Heart right ventricle (tissue), 16 donors: Measurements from ENCODE around the gene HOXB2. TPM values are rescaled to one million over a fixed set of nuclear protein-coding genes. Genes with fewer than 3 reads are reported as not detected.

Experiments used
- ATAC-seq, 8 donors: fragments of 200-7000 bp; cut with Tn5 transposase; one replicate each; pipeline ENCODE4 v1.9.1; 2020; ENCODE audit warnings: mild to moderate bottlenecking in 8 of 8, moderate library complexity in 8 of 8, moderate number of reproducible peaks in 1 of 8
- DNase-seq, 2 donors: peaks; one replicate each; pipeline ENCODE4 v3.0.0-alpha.2; 2020
- H3K27ac ChIP-seq, 10 donors: fragments of 200-600 bp; sonication (generic) in 2 of 10; one replicate each; pipeline versions ENCODE4 v1.5.0 to v1.8.0; 2020 to 2022; ENCODE audit warnings: mild to moderate bottlenecking in 3 of 10
- H3K27me3 ChIP-seq, 7 donors: fragments of 200-600 bp; one replicate each; pipeline ENCODE4 v1.8.0; 2021 to 2022; ENCODE audit warnings: mild to moderate bottlenecking in 2 of 7
- H3K36me3 ChIP-seq, 9 donors: fragments of 200-600 bp; sonication (generic) in 1 of 9; one replicate each; pipeline versions ENCODE4 v1.5.0 to v1.8.0; 2020 to 2022; ENCODE audit warnings: mild to moderate bottlenecking in 2 of 9
- H3K4me1 ChIP-seq, 9 donors: fragments of 200-600 bp; sonication (generic) in 1 of 9; one replicate each; pipeline versions ENCODE4 v1.5.0 to v1.8.0; 2020 to 2022; ENCODE audit warnings: mild to moderate bottlenecking in 4 of 9
- H3K4me3 ChIP-seq, 10 donors: fragments of 200-600 bp; sonication (generic) in 2 of 10; one replicate each; pipeline versions ENCODE4 v1.5.0 to v1.8.0; 2020 to 2022; ENCODE audit warnings: mild to moderate bottlenecking in 7 of 10, moderate library complexity in 2 of 10
- H3K9me3 ChIP-seq, 11 donors: fragments of 200-600 bp in 10 of 11; sonication (generic) in 2 of 11; one replicate each; pipeline versions ENCODE4 v1.5.0 to v1.8.0; 2013 to 2022; ENCODE audit warnings: mild to moderate bottlenecking in 2 of 11, control low read depth in 1 of 11, moderate library complexity in 1 of 11
- CTCF ChIP-seq, 9 donors: fragments of 200-600 bp; sonication (generic) in 2 of 9; IDR thresholded peaks; one replicate each; pipeline versions ENCODE4 v1.5.0 to v1.8.0; 2021 to 2022; ENCODE audit warnings: antibody characterized with exemption in 9 of 9, mild to moderate bottlenecking in 5 of 9, moderate library complexity in 1 of 9
- WGBS, 2 donors: extraction: QIAGEN DNeasy Blood & Tissue Kit; methylation state at CpG; one replicate each; pipeline ENCODE4 v1.1.7; 2013; ENCODE audit warnings: inconsistent platforms in 1 of 2; 5-methylcytosine and 5-hydroxymethylcytosine counted together
- intact Hi-C, 10 donors: fragments of 100-400 bp; cut with DNase I; formaldehyde crosslinking; loops; one replicate each; pipeline versions ENCODE4 v1.11.1 to v1.14.2; 2022
- polyA plus RNA-seq, 2 donors: library from polyadenylated mRNA; stranded (reverse); fragments of 200-250 nt; gene quantifications; one replicate each; pipeline ENCODE4 v1.2.3, GENCODE V29; 2013
- total RNA-seq, 10 donors: library from RNA; stranded (reverse); fragmentation: NEBNext Ultra II Directional in 3 of 10; extraction: Animal tissue kit (Norgen Biotek cat#: 25700) in 3 of 10; gene quantifications; one replicate each; pipeline versions ENCODE4 v1.2.1 to v1.2.4, GENCODE V29; 2021 to 2023
- donor health status: Arrhythmogenic right ventricular cardiomyopathy.
- donor health status: ischemic (EF 13 %, LVEDD 7.1; RV severe dilation, severe dysfunction).
- donor health status: healthy with polysubstance abuse.
- donor health status: DM: no; HTN: yes; CAD: no.
- donor health status: DM: no; HTN: no; CAD: no.
- donor health status: ischemic (EF 25% LVEDD 6.9; RV normal size, moderate dysfunction).
- donor health status: ischemic (EF 25% LVEDD 5.7; RV mildly dilated, moderate dysfunction).
- donor health status: healthy.
- donor health status: DM: yes; HTN: yes; CAD: no.
- donor health status: Ischemic cardiomyopathy.
- donor health status: ischemic (EF 35%, LVEDD 5.7; RV mildly dilated, moderate dysfunction).
- donor health status: nonischemic (EF 11% LVEDD 7.7; RV severe dilation, severe dysfunction).
- donor health status: DM: yes; HTN: yes; CAD: no.
- donor health status: PGD.
- donor health status: ischemic (EF 29% LVEDD 5.4; RV normal size, mild dysfunction).
- donor health status: nonischemic (EF 23%, LVEDD 6.1; RV moderate dilation, normal function).

Gene HOXB2
- total and polyA plus RNA-seq, 12 donors, result 0.47 to 7.9 (median 2.2) TPM

GRCh38 chr17:48582750-48583069 is 37.8 kb upstream of the HOXB2 start:
- TF ChIP-seq CTCF (IDR thresholded peaks at IDR 0.05), result no peak
- Histone ChIP-seq H3K36me3 (no peaks in the 10 kb centered on the region), H3K27ac (peak overlapping the region in 5 of 10 donors; percentile 0 to 88 (median 72)), H3K27me3 (peaks cover 52 to 100% (median 100%) of the 10 kb centered on the region in 7 donors), H3K4me1 (peaks cover 0 to 57% (median 17%) of the 10 kb centered on the region in 9 donors), H3K9me3 (no peaks in the 10 kb centered on the region), H3K4me3 (peak overlapping the region in 4 of 10 donors; percentile 26 to 57 (median 38))
- no peak for ATAC-seq
- WGBS, 2 donors, result 29 to 30% methylated on average over 7 of the region's 7 CpGs
- intact Hi-C loops, result no loop called here
- no peak for DNase-seq

GRCh38 chr17:48579760-48580554 is 35.0 kb upstream of the HOXB2 start:
- intact Hi-C loops, result loop anchor here in 2 of 10 donors (5.0 kb wide), 1 partner anchor 38 kb away; no protein-coding TSS in a partner anchor
- DNase-seq (no peak), ATAC-seq (no peak)
- WGBS, 2 donors, result 21 to 25% methylated on average over 26 of the region's 26 CpGs
- H3K4me1 ChIP-seq, result peaks cover 0 to 54% (median 9%) of the 10 kb centered on the region in 9 donors
- no peaks in the 10 kb centered on the region for H3K9me3 ChIP-seq
- TF ChIP-seq CTCF (IDR thresholded peaks at IDR 0.05), result no peak
- H3K27ac ChIP-seq, result peak overlapping the region in 3 of 10 donors; percentile 29 to 74 (median 34)
- peaks cover 61 to 100% (median 100%) of the 10 kb centered on the region in 7 donors for H3K27me3 ChIP-seq
- no peaks in the 10 kb centered on the region for H3K36me3 ChIP-seq
- no peak overlapping the region for H3K4me3 ChIP-seq

- Histone ChIP-seq H3K4me1 (peaks cover 0 to 52% (median 7%) of the 10 kb centered on the region in 9 donors), H3K4me3 (peak overlapping the region in 2 of 10 donors; percentile 39 to 56), H3K9me3 (no peaks in the 10 kb centered on the region), H3K27ac (peak overlapping the region in 3 of 10 donors; percentile 29 to 74 (median 34)), H3K36me3 (no peaks in the 10 kb centered on the region), H3K27me3 (peaks cover 61 to 100% (median 100%) of the 10 kb centered on the region in 7 donors)
- intact Hi-C loops, result loop anchor here in 2 of 10 donors (5.0 kb wide), 1 partner anchor 37 kb away; no protein-coding TSS in a partner anchor
- ATAC-seq (no peak), DNase-seq (no peak)
- WGBS, 2 donors, result 15 to 20% methylated on average over 7 of the region's 7 CpGs
- no peak for TF ChIP-seq CTCF (IDR thresholded peaks at IDR 0.05)
Measured at GRCh38 chr17:48579471-48579759, 34.5 kb upstream of the HOXB2 start.

- 7 to 9% methylated on average over 43 of the region's 43 CpGs for WGBS, 2 donors
- peaks cover 0 to 52% (median 7%) of the 10 kb centered on the region in 9 donors for H3K4me1 ChIP-seq
- peaks cover 61 to 100% (median 100%) of the 10 kb centered on the region in 7 donors for H3K27me3 ChIP-seq
- peak overlapping the region in 5 of 10 donors; percentile 21 to 83 (median 74) for H3K27ac ChIP-seq
- H3K36me3 ChIP-seq, result no peaks in the 10 kb centered on the region
- ATAC-seq, result peak in 4 of 8 donors; percentile 10 to 25 (median 20)
- H3K4me3 ChIP-seq, result peak overlapping the region; percentile 30 to 61 (median 40)
- DNase-seq, result no peak
- TF ChIP-seq CTCF (IDR thresholded peaks at IDR 0.05), result no peak
- no peaks in the 10 kb centered on the region for H3K9me3 ChIP-seq
- intact Hi-C loops, result loop anchor here in 2 of 10 donors (5.0 kb wide), 1 partner anchor 37 kb away; no protein-coding TSS in a partner anchor
Measured at GRCh38 chr17:48578616-48579470, 33.9 kb upstream of the HOXB2 start.
